ENCODE data around the gene TAX1BP3. TPM values are rescaled to one million over a fixed set of nuclear protein-coding genes. Genes with fewer than 3 reads are reported as not detected.

The TAX1BP3 gene
- total RNA-seq, 1 experiment from 2014 or later: 122 TPM

DNA sequence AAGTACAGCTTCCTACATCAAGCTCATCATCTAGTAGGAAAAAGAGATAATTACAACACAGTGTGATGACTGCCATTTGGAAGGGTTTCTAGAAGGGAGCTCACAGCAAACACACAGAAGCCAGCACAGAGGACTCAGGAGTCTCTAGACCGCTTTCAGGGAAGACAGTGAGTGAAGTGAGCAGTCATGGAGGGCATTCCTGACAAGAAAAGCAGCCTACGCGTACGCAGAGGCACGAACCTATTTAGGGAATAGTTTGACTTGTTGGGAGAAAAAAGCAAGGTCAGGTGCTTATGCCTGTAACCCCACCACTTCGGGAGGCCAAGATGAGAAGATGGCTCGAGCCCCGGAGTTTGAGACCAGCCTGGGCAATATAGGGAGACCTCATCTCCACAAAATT is 46.9 kb upstream of the TAX1BP3 start:
- no TSS peak for BruUV-seq (replicated peaks)
- intact Hi-C loops (cut with micrococcal nuclease; ENCODE audit: unreplicated experiment): no loop called here
- Histone ChIP-seq H3K4me1 (ENCODE audit: control insufficient read depth, insufficient read depth, low read length) (no peaks in the 10 kb centered on the region), H3K27ac (ENCODE audit: low read length) (no peak overlapping the region), H3K36me3 (ENCODE audit: control insufficient read depth, insufficient read depth, low read length) (peaks cover 8% of the 10 kb centered on the region), H3K4me3 (ENCODE audit: low read depth in 2 of 2, low read length in 2 of 2) (no peak overlapping the region), H3K9me3 (ENCODE audit: control insufficient read depth, insufficient read depth, low read depth, low read length) (no peaks in the 10 kb centered on the region), H3K27me3 (ENCODE audit: control insufficient read depth, insufficient read depth, low read length) (no peaks in the 10 kb centered on the region)
- ATAC-seq (no peak), DNase-seq (ENCODE audit: low read depth, low spot score) (no peak)
- in situ Hi-C loops (cut with HindIII; ENCODE audit: low pct_unique_long_range_greater_than_20kb, low sequenced_read_pairs): no loop called here
- TF ChIP-seq, protein P1, sequence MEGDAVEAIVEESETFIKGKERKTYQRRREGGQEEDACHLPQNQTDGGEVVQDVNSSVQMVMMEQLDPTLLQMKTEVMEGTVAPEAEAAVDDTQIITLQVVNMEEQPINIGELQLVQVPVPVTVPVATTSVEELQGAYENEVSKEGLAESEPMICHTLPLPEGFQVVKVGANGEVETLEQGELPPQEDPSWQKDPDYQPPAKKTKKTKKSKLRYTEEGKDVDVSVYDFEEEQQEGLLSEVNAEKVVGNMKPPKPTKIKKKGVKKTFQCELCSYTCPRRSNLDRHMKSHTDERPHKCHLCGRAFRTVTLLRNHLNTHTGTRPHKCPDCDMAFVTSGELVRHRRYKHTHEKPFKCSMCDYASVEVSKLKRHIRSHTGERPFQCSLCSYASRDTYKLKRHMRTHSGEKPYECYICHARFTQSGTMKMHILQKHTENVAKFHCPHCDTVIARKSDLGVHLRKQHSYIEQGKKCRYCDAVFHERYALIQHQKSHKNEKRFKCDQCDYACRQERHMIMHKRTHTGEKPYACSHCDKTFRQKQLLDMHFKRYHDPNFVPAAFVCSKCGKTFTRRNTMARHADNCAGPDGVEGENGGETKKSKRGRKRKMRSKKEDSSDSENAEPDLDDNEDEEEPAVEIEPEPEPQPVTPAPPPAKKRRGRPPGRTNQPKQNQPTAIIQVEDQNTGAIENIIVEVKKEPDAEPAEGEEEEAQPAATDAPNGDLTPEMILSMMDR (IDR thresholded peaks at IDR 0.05): no peak
- no peak for TF ChIP-seq TCF7L2 (IDR thresholded peaks at IDR 0.05; ENCODE audit: low read depth, low read length)
- no peak for TF ChIP-seq POLR2AphosphoS5 (IDR thresholded peaks at IDR 0.05; ENCODE audit: low read depth, low read length)
- no peak for TF ChIP-seq SIN3A (IDR thresholded peaks at IDR 0.05; ENCODE audit: borderline replicate concordance, insufficient read depth, low read depth, low read length)
- TF ChIP-seq, protein P2, sequence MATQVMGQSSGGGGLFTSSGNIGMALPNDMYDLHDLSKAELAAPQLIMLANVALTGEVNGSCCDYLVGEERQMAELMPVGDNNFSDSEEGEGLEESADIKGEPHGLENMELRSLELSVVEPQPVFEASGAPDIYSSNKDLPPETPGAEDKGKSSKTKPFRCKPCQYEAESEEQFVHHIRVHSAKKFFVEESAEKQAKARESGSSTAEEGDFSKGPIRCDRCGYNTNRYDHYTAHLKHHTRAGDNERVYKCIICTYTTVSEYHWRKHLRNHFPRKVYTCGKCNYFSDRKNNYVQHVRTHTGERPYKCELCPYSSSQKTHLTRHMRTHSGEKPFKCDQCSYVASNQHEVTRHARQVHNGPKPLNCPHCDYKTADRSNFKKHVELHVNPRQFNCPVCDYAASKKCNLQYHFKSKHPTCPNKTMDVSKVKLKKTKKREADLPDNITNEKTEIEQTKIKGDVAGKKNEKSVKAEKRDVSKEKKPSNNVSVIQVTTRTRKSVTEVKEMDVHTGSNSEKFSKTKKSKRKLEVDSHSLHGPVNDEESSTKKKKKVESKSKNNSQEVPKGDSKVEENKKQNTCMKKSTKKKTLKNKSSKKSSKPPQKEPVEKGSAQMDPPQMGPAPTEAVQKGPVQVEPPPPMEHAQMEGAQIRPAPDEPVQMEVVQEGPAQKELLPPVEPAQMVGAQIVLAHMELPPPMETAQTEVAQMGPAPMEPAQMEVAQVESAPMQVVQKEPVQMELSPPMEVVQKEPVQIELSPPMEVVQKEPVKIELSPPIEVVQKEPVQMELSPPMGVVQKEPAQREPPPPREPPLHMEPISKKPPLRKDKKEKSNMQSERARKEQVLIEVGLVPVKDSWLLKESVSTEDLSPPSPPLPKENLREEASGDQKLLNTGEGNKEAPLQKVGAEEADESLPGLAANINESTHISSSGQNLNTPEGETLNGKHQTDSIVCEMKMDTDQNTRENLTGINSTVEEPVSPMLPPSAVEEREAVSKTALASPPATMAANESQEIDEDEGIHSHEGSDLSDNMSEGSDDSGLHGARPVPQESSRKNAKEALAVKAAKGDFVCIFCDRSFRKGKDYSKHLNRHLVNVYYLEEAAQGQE (IDR thresholded peaks at IDR 0.05; ENCODE audit: insufficient read depth in 1 of 2, low read depth in 2 of 2, low read length in 1 of 2): no peak
- POLR2A ChIA-PET: no interaction called here
- CTCF ChIA-PET: no interaction called here

DNA sequence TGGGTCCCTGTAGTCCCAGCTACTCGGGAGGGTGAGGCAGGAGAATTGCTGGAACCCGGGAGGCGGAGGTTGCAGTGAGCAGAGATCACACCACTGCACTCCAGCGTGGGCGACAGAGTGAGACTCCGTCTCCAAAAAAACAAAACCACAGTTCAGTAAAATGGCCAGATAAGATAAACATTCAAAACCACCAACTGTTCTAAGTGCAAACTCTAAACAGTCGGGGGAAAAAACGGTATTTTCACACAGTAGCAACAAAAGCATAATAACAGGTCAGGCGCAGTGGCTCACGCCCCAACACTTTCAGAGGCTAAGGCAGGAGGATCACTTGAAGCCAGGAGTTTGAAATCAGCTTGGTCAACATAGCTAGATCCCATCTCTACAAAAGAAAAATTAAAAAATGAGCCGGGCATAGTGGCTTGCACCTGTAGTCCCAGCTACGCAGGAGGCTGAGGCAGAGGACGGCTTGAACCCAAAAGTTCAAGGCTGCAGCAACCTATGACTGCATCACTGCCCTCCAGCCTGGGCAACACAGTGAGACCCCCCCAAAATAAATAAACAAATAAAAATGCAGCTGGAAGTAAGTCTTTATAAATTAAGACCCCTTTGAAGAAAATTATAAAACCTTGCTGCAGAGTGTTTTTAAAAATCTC is 44.6 kb upstream of the TAX1BP3 start:
- TF ChIP-seq, protein P2 (IDR thresholded peaks at IDR 0.05; ENCODE audit: insufficient read depth in 1 of 2, low read depth in 2 of 2, low read length in 1 of 2): no peak
- TF ChIP-seq SIN3A (IDR thresholded peaks at IDR 0.05; ENCODE audit: borderline replicate concordance, insufficient read depth, low read depth, low read length) (no peak), TCF7L2 (IDR thresholded peaks at IDR 0.05; ENCODE audit: low read depth, low read length) (no peak), POLR2AphosphoS5 (IDR thresholded peaks at IDR 0.05; ENCODE audit: low read depth, low read length) (no peak)
- TF ChIP-seq, protein P1 (IDR thresholded peaks at IDR 0.05): no peak
- DNase-seq (ENCODE audit: low read depth, low spot score) (no peak), ATAC-seq (no peak)

More for the DNA sequence above, 44.6 kb upstream of the TAX1BP3 start:
- Histone ChIP-seq H3K27me3 (ENCODE audit: control insufficient read depth, insufficient read depth, low read length) (no peaks in the 10 kb centered on the region), H3K36me3 (ENCODE audit: control insufficient read depth, insufficient read depth, low read length) (peaks cover 6% of the 10 kb centered on the region), H3K27ac (ENCODE audit: low read length) (no peak overlapping the region), H3K4me3 (ENCODE audit: low read depth in 2 of 2, low read length in 2 of 2) (no peak overlapping the region), H3K4me1 (ENCODE audit: control insufficient read depth, insufficient read depth, low read length) (no peaks in the 10 kb centered on the region), H3K9me3 (ENCODE audit: control insufficient read depth, insufficient read depth, low read depth, low read length) (no peaks in the 10 kb centered on the region)
- ChIA-PET POLR2A (no interaction called here), CTCF (no interaction called here)
- intact Hi-C loops (cut with micrococcal nuclease; ENCODE audit: unreplicated experiment): no loop called here
- no TSS peak for BruUV-seq (replicated peaks)
- in situ Hi-C loops (cut with HindIII; ENCODE audit: low pct_unique_long_range_greater_than_20kb, low sequenced_read_pairs): no loop called here
